ENCODE results near the gene CLIC1.

GRCh38 chr6:31721351-31722020 lies 14.8 kb downstream of the CLIC1 start, which contains the start of gene LY6G6C:
- TF ChIP-seq CTCF (IDR thresholded peaks at IDR 0.05; ENCODE audit: poor library complexity) (no peak), EZH2 (IDR thresholded peaks at IDR 0.05; ENCODE audit: borderline replicate concordance) (no peak), EZH2phosphoT487 (IDR thresholded peaks at IDR 0.05; ENCODE audit: low read depth, severe bottlenecking, unreplicated experiment) (no peak)
